ENCODE data around the gene P3H2.
"Not testable (repeated sequence)": the region's sequence is repeated elsewhere in the genome, so short reads cannot be mapped to it uniquely, and the experiment has no call there.

P3H2 gene

DNA sequence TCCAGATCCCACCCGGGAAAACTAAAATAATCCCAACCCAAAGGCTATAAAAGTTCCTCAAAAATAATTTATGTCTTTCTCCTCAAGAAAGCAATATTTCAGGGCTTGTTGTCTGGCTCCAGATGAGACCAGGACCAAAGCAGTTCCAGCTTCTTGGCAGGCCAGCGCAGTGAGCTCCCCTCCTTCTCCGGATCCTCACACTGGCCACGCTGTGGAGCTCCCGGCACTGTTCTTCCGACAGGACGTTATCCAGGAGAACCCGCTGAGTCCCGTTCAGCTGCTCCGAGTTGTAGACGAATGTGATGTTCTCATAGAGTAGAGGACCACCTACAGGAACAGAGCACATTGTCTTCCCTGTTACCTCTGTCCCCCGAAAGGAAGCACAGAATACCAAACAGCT is 146.3 kb downstream of the P3H2 start:
- DNase-seq, result no peak

DNA sequence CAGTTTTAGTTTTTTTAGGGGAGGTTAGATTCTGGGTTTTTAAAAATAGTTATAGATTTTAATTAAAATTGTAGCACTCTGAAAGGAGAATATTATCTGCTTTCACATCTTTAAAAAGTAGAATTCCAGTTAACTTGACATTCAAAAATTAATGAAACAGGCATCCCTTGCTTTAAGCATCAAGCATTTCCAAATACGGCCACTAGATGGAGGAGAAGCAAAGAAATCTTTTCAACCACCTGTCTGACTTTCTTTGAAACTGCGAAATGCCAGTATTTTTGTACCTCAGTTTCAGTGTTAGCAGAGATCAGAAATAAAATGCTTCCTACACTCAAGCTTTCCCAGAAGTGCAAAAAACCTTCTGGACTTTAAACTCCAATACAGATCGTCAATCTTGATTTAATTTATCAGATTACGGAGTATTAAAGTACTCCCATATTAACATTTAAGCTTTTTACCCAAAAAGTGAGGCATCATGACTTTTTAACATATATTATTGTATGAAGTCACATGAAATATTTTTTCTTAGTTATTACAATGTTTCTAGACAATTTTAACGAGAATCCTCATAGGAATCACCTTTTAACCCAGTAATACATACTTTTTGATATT is 153.3 kb downstream of the P3H2 start:
- peak; percentile 67 for DNase-seq

DNA sequence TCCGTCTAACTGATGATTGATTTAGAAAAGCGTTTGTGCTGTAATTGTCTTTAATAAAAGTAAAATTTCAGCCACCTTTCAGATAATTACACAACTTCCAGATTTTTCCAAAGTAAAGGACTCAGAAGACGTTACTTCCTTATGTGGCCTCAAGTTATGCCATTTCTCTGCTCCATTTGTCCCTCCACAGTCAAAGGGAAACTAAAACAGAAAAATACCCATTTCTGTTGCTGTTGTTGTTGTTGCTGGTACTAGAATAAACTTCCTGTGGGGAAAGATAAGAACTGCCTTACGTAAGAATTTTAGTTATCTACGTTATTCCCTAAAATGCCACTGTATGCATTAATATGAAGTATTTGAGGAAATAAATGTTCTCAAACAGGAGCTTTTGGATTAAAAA is 153.9 kb downstream of the P3H2 start:
- no peak for DNase-seq

DNA sequence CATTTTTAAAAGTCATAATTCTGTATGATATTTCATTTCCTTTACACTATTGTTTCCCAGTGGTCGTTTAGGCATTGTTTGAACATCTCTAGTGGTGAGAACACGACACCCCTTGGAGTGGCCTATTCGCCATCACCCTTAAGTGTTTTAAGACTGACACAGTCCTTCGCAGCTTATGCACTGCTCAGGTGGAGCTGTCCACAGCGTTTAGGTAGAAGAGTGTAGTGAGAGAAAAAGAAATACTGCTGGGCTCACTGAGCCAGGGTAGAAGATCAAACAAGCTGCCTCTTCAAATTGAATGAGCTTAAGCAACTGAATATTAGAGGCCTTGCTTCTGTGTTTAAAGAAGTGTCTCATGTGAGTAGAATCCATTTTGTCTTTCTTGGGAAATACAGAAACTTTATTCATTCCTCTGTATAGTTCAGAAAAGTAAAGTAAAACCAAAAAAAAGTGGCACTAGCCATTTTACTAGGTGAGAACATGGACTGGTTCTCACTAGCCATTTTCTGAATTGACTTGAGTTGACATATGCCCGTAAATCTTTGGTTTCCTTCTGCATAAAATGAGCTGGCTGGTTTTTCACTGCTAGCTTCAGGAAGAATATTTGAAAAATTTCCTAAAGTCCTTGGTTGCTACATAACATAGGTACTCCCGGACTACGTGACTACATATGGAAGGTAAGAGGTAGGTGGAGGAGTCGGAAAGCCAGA is 155.9 kb downstream of the P3H2 start:
- no peak for DNase-seq

DNA sequence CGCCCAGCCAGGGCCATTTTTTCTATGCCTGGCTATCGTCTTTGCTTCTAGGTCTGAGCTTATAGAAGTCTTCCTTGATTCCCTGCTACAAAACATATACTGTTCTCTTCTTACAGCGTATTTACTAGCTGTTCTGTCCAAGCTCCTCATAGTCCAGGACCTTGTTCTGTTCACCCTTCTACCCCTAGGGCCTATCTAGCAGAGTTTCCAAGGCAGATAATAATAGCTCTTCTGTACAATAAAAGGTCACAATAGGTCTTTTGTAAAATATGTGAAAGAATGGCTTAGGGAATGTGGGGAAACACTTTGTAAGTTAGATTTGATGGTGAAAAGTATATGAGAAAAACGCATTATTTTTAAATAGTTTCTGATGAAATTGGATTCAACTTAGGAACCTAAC is 158.2 kb downstream of the P3H2 start:
- DNase-seq, result no peak

DNA sequence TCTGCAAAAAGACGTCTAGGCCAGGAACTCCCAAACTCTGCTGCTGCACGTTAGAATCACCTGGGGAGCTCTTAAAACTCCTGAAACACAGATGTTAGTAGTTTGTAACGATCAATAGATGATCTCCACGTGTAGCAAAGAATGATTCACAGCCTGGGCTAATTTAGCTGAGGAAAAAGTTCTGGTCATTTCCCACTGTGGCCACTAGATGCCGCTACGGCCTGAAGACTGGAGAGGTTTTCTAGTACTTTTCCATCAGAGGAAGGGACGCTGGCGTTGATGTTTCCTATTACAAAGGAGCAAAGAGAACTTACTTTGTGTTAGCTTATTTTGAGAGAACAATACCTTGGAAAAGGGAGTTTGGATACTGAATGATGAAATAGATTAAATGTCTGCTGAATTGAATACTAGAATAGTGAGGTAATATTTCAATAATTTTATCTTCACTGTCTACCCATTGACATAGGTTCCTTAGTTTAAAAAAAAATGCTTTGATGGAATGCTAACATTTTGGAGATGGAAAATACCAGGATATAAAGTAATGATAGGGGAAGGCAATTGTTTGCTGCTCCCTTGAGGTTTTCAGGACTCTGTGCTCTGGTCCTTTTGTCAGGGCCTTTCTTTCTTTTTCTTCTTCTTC is 159.1 kb downstream of the P3H2 start:
- peak; percentile 76 for DNase-seq

DNA sequence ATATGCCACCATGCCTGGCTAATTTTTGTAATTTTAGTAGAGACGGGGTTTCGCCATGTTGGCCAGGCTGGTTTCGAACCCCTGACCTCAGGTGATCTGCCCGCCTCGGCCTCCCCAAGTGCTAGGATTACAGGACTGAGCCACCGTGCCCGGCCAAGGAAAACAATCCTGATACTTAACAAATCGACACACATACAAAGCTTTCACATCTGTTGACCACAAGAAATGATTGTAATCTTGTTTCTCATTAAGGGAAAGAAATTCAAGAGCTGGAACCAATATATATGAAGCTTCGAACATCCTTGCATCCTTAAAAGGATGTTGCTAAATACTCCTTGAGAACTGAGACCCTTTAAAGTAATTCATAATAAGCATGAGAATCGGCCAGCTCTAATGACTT is 159.6 kb downstream of the P3H2 start:
- DNase-seq, result not testable (repeated sequence)

DNA sequence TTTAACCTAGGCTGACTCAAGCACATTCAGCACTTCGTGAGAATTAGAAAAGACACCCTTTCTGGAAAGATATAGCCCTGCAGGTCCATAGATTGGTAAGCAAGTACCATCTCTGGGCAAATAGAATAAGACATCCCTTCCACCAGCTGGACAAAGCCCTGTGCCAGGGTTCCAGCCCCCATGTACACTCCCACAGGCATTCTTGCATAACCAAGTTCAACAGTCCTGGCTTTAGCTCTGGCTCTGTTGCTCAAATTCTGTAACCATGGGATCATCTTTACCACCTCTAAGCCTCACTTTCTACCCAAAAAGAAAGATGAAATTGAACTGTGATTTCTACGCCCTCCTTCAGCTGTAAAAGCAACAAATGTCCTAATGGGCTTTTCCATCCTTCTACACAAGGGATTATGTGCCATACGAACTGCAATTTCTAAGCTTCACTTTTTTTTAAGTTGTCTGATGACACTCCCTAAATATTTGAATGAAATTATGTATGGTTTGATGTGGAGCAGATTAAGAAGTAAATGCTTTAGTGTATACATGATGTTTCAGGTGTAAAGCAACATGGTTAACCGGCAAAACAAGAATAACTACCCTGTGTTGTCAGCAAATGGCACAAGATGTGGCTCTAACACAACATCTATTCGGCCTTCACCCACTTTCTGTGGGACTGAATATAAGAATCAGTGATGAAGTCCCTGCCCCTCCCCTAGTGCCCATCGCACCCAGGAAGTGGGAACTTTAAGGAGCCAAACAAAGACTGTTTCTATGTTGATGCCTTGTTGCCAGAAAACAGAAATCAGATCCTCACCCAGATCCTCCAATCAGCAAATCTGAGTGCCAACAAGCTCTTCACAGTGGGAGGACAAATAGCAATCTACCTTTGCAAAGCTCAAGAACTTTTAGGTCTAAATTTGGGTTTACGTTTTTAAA is 165.7 kb downstream of the P3H2 start:
- DNase-seq, result peak; percentile 30

DNA sequence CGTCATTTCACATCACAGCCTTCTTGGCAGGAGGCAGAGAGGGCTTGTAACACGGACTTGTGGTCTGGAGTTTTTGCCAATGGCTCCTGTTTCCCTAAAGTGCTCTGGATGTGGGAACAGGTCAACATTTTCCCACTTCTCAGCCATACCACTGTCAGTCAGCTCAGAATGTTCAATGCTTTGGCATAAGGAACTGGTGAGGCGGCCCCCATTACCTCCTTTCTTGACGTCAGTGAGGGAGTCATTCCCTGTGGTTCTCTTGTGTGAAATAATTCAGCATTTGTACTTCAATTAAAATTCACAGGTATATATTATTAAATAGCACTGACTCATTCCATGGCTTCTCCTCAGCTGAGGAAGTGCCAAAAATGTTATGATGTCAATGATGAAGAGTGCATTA is 167.1 kb downstream of the P3H2 start:
- DNase-seq, result no peak

DNA sequence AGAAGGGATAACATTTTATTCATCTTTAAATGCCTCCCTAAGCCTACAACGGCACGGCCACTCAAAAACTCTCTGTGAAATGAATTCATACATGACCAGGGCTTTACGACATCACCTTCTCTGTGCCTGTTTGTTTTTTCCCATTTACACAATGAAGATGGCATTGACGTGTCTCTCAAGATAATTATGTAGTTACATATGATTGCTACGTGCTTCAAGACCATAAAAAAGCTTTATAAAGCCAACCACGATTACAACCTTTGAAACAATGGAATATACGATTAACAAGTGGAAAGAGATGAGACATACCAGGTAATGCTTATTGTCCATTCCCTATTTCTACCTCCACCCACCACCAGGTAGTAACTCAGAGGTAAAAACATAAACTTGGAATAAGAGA is 168.4 kb downstream of the P3H2 start:
- DNase-seq, result peak; percentile 20

DNA sequence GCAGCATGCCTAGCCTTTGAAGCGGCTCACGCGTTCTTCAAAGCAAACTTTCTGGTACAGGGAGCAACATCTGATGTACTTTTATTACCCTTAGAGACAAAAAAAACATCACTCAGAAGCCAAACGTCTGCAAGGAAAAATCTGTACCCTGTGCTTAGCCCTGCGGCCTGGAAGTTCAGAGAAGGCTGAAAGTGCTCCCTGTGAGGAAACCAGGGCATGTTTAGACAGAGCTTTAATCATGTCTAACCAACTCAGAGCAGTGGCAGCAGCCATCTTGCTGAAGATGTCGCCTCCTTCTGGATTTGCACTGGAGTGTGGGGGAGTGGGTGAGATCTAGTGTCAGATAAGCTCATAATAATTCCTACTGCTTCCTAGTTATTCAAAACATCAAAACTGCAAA is 170.4 kb downstream of the P3H2 start:
- no peak for DNase-seq

DNA sequence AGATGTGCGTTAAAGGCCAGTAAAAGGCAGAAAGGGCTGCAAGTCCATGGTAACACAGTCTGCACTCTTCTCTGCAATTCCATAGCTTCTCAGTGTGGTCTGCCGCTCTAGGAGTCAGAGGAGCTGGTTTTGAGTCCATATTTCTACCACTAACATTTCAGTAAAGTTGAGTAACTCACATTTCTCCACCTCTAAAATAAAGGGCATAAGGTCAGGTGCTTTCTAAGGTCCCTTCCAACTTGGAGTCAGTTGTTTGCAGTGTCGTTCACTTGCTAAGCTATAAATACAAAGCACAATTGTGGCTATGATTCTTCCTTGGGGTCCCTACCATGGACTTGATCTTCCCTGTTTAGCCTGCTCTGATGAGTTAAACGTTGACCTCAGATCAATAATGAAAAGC is 171.1 kb downstream of the P3H2 start:
- no peak for DNase-seq

DNA sequence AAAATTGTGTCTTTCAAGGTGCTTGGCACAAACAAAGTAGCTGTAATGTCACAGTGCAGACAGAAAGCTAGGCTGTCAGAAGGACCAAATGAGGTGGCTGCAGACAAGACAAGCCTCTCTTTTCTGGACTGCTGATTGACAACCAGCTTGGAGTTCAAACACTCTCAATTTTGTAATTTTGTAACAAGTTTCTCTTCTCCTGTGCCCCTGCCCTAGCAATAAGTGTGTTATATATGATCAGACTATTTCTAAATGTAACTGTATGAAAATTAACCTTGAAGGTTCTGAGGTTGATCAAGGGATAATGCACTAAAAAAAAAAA is 172.0 kb downstream of the P3H2 start:
- no peak for DNase-seq

DNA sequence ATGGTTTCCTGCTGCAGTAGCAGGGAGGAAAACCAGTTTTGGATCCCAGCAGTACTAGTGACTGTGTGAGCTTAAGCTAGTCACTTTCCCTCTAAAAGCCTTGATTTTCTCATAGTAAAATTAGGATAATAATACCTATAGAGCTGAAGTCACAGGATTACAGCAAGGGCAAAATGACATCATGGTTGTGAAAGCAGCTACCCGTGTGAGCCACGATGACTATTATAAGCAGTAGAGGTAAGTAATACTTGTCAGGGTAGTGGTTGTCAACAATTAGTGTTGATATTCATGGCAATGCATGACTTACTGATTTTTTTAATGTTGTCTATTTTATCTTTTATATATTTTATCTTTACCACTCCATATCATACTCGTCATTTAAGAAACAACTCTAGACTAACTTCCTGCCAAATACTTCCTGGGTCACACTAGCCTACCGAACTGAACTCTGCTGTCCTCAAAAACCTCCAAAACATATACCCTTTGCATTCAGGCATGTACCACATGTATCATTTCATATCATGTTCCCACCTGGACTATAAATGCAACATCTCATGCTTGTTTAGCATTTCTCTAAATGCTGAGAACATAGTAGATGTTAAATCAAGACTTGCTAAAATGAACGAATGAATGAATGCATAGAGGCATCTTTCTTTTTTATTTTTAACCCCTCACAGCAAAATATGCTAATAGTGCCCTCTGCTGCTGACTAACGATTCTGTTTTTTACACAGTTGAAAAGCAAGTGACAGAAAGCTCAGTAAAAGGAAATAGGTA is 172.6 kb downstream of the P3H2 start:
- peak; percentile 74 for DNase-seq

DNA sequence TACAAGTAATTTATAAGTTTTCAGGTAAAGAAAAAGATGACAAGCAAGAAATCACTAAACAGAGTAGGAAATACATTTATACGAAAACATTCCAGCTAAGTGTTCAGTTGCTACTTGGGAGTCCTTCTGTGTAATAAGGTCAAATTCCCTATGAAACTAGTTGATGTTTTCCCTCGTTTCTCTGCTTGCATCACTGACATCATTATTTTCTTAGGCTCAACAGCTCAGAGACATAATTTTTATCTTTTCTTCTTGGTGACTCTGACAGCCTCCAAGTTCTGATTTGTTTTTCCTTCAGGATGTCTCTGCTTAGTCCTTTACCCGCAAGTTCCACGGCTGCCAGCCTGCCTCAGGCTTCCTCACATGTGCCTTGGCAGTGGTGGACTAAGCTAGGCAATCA is 173.6 kb downstream of the P3H2 start:
- no peak for DNase-seq

DNA sequence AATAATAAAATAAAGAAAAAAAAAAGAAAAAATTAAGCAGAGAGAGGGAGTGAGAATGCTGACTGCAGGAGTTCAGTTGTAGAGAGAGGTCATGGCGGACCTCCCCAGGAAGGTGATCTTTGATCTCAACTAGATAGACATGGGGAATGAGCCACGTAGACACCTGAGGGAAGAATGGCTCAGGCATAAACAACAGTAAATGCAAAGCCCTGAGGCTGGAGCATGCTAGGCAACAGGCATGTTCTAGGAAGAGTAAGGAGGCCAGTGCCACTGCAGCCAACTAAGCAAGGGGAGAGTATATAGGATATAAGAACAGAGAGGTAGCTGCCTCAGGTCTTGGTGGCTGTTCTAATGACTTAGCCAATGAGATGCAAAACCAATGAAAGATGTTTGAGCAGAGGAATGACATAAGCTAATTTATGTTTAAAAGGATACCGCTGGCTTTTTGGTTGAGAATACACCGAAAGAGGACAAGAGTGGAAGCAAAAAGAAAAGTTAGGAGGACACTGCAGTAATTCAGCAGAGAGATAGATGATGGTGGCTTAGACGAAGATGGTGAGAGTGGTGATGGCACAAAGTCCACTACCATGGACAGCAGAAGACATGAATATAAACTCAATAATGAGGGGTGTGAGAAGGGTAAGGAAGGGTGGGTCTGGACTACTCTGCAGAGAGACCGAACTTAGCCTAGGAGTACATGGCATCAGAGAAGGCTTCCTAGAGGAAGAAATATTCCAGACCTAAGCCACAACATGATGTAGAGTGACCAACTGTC is 174.6 kb downstream of the P3H2 start:
- DNase-seq, result no peak

DNA sequence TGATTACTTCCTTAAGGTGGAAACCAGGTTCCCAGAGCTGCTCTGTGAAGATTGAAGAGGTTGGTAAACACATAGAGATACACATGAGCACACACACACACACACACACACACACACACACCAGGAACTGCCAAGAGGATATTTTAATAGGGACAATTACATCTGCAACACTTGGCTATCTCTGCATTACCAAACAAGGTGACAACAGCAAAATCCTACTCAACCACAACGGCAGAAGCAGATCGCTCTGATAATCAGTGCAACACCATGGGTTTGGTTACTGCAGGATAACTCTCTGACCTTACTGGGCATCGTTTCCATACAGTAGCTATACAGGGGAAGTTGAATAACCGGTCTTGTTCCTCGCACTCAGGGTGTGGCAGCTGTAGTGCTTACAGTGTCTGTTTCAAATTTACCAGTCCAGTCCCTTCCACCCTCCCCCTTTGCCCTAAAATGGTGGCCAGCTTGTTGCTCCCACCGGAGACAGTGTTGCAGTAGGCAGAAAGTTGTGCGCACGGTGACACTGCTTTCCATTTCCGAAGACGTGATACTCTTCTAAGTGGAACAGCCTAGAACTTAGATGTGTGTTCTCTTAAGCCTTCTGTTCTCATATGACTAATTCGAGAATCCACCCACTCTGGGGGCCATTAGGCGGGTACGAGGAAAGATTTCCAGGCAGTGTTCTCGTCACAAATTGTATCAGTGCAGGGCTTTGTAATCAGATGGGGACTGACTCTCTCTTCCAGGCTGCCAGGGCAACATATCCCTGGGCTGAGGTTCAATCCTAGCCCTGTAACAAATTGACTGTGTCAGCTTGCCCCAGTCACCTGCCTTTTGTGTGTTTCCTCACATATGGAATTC is 176.2 kb downstream of the P3H2 start:
- no peak for DNase-seq

DNA sequence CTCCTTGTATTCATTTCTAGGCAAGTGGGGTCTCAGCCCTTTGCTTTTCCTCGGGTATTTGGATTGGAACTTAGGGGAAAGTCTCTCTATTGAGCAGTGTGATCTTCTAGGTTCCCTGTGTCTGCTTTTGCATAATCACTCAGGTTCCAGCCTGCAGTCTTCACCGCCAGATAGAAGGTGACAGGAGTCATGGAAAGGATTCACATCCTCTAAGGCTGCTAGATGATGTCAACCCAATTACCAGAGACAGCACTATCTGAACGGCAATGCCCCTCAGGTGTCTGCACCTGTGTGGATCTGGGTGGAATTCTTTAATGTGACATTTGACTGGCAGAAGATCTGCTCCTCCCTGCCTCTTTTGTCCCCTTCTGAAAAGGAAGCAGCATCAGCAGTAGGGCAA is 177.7 kb downstream of the P3H2 start:
- DNase-seq, result no peak

DNA sequence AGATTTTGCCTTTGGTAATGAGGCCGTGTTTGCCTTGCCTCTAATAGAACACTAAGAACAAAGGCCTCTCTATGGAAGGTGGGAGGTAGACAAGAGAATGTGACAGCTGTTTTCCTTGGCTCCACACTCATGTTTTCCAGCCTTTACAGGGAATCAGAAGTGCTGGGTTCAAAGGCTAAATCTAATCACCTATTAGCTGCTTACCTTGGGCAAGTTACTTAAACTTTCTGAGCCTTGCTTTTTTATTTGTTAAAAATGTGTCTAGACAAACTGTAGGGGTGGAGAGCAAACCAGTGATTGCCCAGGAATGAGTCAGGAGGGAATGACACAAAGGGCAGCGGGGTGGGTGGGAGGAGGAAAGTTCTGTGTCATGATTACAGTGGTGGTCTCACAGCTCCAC is 179.0 kb downstream of the P3H2 start:
- DNase-seq, result no peak

DNA sequence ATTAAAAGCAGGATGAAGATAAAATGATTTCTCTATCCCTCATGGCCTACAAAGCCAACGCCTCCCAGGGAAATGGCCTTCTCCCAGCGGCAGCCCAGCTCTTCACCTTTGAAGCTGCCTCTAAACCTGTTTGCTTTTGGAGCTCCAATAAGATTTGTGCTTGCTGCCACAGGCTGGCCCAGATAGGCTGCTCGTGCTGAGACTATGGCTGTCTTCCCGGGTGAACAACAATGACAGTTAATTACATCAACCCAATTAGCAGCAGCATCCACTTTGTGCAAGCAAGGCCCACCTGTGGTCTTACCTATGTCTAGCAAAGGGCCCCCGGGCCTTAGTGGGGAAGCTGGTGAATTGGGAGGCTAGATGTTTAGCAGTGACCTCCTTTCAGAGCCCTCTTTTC is 179.6 kb downstream of the P3H2 start:
- DNase-seq, result peak; percentile 74
